Spleen (tissue), 11 donors: ENCODE data around the gene PRTN3. TPM values are rescaled to one million over a fixed set of nuclear protein-coding genes. Genes with fewer than 3 reads are reported as not detected.

ENCODE experiments used
- DNase-seq: peaks from one replicate; pipeline ENCODE4 v3.0.0-alpha.2; 2020
- H3K27ac ChIP-seq, 8 donors: fragments of 200-600 bp; sonication (generic) in 7 of 8; 1 replicate in 4 of 8; 2 replicates in 4 of 8; pipeline versions ENCODE4 v1.5.0 to v1.8.0; 2016 to 2021; ENCODE audit warnings: inconsistent platforms in 4 of 8, mild to moderate bottlenecking in 4 of 8, moderate library complexity in 1 of 8
- H3K27me3 ChIP-seq, 7 donors: fragments of 200-600 bp; sonication (generic) in 6 of 7; replicated peaks in 1 of 7; 1 replicate in 4 of 7; 2 replicates in 3 of 7; pipeline versions ENCODE4 v1.5.0 to v1.8.0; 2016 to 2021; ENCODE audit warnings: inconsistent platforms in 3 of 7, mild to moderate bottlenecking in 1 of 7
- H3K36me3 ChIP-seq, 6 donors: fragments of 200-600 bp; sonication (generic) in 5 of 6; 1 replicate in 4 of 6; 2 replicates in 2 of 6; pipeline versions ENCODE4 v1.5.0 to v1.8.0; 2016 to 2021; ENCODE audit warnings: inconsistent platforms in 2 of 6
- H3K4me1 ChIP-seq, 6 donors: fragments of 200-600 bp; sonication (generic) in 5 of 6; 1 replicate in 3 of 6; 2 replicates in 3 of 6; pipeline versions ENCODE4 v1.5.0 to v1.8.0; 2016 to 2021; ENCODE audit warnings: inconsistent platforms in 3 of 6
- H3K4me3 ChIP-seq, 8 donors: fragments of 200-600 bp; sonication (generic) in 7 of 8; 1 replicate in 4 of 8; 2 replicates in 4 of 8; pipeline versions ENCODE4 v1.5.0 to v1.8.0; 2016 to 2021; ENCODE audit warnings: inconsistent platforms in 4 of 8, mild to moderate bottlenecking in 4 of 8, moderate library complexity in 2 of 8
- H3K9me3 ChIP-seq, 8 donors: fragments of 200-600 bp; sonication (generic) in 7 of 8; 1 replicate in 4 of 8; 2 replicates in 4 of 8; pipeline versions ENCODE4 v1.5.0 to v1.8.0; 2016 to 2021; ENCODE audit warnings: inconsistent platforms in 4 of 8
- POLR2A ChIP-seq, 3 donors: fragments of 450-650 bp; IDR thresholded peaks; one replicate each; pipeline ENCODE4 v1.5.1; 2017; ENCODE audit warnings: antibody characterized with exemption in 3 of 3, mild to moderate bottlenecking in 1 of 3
- POLR2AphosphoS5 ChIP-seq, 3 donors: sonication (generic); formaldehyde crosslinking; IDR thresholded peaks; one replicate each; pipeline ENCODE4 v1.5.1; 2017; ENCODE audit warnings: antibody characterized with exemption in 3 of 3
- WGBS, 5 donors: extraction: QIAGEN DNeasy Blood & Tissue Kit in 3 of 5; methylation state at CpG; one replicate each; pipeline versions ENCODE4 v1.1.5 to v1.1.7; 2013 to 2018; 5-methylcytosine and 5-hydroxymethylcytosine counted together
- intact Hi-C: fragments of 100-400 bp; cut with DNase I; formaldehyde crosslinking; loops from one replicate; pipeline ENCODE4 v1.15.0; 2023; ENCODE audit warnings: low total_unique reads
- polyA plus RNA-seq, 3 donors: library from polyadenylated mRNA; stranded (reverse); fragments of 200-250 nt; gene quantifications; one replicate each; pipeline ENCODE4 v1.2.1, GENCODE V29; 2013
- total RNA-seq, 7 donors: library from RNA; depleted of rRNA in 3 of 7; stranded (reverse); fragments of >200 nt in 3 of 7; fragmentation: NEBNext Ultra II Directional in 4 of 7; extraction: Animal tissue kit (Norgen Biotek cat#: 25700) in 4 of 7; gene quantifications; one replicate each; pipeline versions ENCODE4 v1.1.0 to v1.2.1, GENCODE V29; 2016 to 2021
- TF ChIP-seq, protein P1 (sequence below), 11 experiments: fragments of 200-600 bp in 7 of 11; fragments of 450-650 bp in 4 of 11; sonication (generic) in 4 of 11; IDR thresholded peaks in 8 of 11; conservative IDR thresholded peaks in 3 of 11; 1 replicate in 7 of 11; 2 replicates in 4 of 11; pipeline versions ENCODE4 v1.4.0 to v1.8.0; 2016 to 2021; ENCODE audit warnings: antibody characterized with exemption in 11 of 11, inconsistent platforms in 4 of 11, mild to moderate bottlenecking in 1 of 11
- donor health status: healthy with polysubstance abuse.
- donor health status: DM: no; HTN: no; CAD: no; lungs with moderate emphysema.
- donor health status: DM: no; HTN: no; CAD: no.
- donor health status: Bipolar disorder and iron deficiency.
- donor health status: healthy.
- donor health status: DM: no; HTN: no; CAD: no.
- donor health status: DM: yes; HTN: yes; CAD: no.

The PRTN3 gene
- total and polyA plus RNA-seq, 10 donors, result 0.89 to 168 (median 7.9) TPM

DNA sequence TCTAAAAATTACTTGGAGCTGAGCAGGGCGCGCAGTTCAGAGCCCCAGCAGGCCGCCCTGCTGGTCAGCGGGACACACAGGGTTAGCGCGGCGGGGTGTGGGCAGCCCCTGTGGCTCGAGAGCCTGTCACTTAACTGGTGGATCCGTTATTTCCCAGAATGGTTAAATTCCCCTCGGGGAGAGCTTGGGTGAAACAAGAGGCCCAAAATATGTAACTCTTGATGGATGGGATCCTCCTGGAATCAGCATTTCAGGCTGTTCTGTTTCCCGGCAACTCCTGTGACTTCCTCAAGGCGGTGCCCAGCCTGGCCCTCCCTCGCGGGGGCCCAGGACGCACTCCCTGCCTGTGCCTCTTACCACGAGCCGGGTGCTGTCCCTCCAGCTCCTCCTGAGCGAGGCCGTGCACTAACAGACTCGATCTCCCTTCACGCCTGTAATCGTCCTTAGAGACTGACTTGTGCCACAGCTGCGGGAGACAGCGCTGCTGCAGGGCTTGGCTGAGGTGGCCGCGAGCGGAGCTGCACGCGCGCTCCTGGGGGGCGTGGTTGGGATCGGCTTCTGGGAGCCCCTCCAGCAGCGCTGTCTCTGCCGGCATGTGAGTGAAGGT, 33.9 kb upstream of the PRTN3 start:
- H3K27ac ChIP-seq, result peak overlapping the region in 1 of 8 donors; percentile 13
- 83 to 90% (median 85%) methylated on average over 30 to 34 of the region's 34 CpGs for WGBS, 5 donors
- no peaks in the 10 kb centered on the region for H3K9me3 ChIP-seq
- intact Hi-C loops, result no loop called here
- DNase-seq, result no peak
- no peak for TF ChIP-seq POLR2A (IDR thresholded peaks at IDR 0.05)
- peak; percentile 24 to 68 (median 44) for TF ChIP-seq POLR2AphosphoS5 (IDR thresholded peaks at IDR 0.05)
- peaks cover 17 to 78% (median 41%) of the 10 kb centered on the region in 6 donors for H3K4me1 ChIP-seq
- peaks cover 21 to 100% (median 92%) of the 10 kb centered on the region in 6 donors for H3K36me3 ChIP-seq
- H3K27me3 ChIP-seq, result no peaks in the 10 kb centered on the region
- H3K4me3 ChIP-seq, result no peak overlapping the region

DNA sequence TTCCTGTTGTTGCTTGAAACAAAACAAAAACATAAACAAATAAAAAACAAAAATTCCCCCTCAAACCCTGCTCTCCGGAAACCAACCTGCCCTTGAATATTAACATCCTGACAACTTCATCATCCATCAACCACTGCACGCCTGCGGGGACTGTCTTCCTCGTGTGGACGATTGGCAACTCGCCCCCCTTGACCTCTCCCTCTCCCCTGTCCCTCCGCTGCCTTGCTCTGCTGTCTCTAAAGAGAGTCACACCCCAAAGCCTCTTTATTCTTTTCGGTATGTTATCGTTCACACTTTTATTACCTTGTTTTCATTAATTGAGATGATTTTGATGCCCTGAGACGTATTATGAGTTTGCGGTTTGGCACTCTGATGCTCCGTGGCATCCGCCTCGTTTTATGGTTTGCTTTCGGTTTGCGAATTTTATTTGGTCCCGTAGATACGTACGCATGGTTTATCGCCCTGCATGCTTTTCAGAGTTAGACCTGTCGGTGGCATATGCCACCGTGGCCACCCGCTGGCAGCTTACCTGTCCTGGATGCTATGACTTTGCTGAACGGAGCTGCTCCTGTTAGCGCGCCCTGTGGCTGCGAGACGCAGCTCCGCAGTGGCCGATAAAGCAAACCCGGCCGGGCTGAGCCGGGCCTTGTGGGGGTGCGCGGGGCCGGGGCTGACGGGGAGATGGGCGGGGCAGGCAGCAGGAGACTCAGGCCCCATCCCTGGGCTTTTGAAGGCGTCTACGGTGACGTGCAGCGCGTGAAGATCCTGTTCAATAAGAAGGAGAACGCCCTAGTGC, 33.0 kb upstream of the PRTN3 start:
- intact Hi-C loops, result no loop called here
- Histone ChIP-seq H3K27ac (no peak overlapping the region), H3K4me3 (no peak overlapping the region), H3K9me3 (peaks cover 0 to 3% (median 0%) of the 10 kb centered on the region in 8 donors), H3K4me1 (peaks cover 10 to 69% (median 32%) of the 10 kb centered on the region in 6 donors), H3K27me3 (no peaks in the 10 kb centered on the region), H3K36me3 (peaks cover 21 to 100% (median 95%) of the 10 kb centered on the region in 6 donors)
- peak in 2 of 3 donors; percentile 19 to 56 for TF ChIP-seq POLR2AphosphoS5 (IDR thresholded peaks at IDR 0.05)
- no peak for TF ChIP-seq POLR2A (IDR thresholded peaks at IDR 0.05)
- DNase-seq, result no peak
- 87 to 93% (median 90%) methylated on average over 37 to 44 of the region's 44 CpGs for WGBS, 5 donors

DNA sequence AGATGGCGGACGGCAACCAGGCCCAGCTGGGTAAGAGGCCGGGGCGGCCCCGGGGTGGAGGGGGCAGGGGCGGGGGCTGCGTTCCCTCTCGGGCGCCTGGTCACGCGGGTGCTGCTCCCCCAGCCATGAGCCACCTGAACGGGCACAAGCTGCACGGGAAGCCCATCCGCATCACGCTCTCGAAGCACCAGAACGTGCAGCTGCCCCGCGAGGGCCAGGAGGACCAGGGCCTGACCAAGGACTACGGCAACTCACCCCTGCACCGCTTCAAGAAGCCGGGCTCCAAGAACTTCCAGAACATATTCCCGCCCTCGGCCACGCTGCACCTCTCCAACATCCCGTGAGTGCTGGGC, 32.4 kb upstream of the PRTN3 start:
- Histone ChIP-seq H3K9me3 (peaks cover 0 to 3% (median 0%) of the 10 kb centered on the region in 8 donors), H3K27ac (no peak overlapping the region), H3K4me1 (peaks cover 5 to 63% (median 27%) of the 10 kb centered on the region in 6 donors), H3K36me3 (peaks cover 21 to 100% (median 97%) of the 10 kb centered on the region in 6 donors), H3K4me3 (no peak overlapping the region), H3K27me3 (no peaks in the 10 kb centered on the region)
- intact Hi-C loops, result no loop called here
- DNase-seq, result no peak
- 88 to 96% (median 93%) methylated on average over 16 to 26 of the region's 26 CpGs for WGBS, 5 donors
- TF ChIP-seq POLR2AphosphoS5 (IDR thresholded peaks at IDR 0.05) (peak; percentile 38 to 74 (median 48)), POLR2A (IDR thresholded peaks at IDR 0.05) (no peak)
- TF ChIP-seq, protein P1, sequence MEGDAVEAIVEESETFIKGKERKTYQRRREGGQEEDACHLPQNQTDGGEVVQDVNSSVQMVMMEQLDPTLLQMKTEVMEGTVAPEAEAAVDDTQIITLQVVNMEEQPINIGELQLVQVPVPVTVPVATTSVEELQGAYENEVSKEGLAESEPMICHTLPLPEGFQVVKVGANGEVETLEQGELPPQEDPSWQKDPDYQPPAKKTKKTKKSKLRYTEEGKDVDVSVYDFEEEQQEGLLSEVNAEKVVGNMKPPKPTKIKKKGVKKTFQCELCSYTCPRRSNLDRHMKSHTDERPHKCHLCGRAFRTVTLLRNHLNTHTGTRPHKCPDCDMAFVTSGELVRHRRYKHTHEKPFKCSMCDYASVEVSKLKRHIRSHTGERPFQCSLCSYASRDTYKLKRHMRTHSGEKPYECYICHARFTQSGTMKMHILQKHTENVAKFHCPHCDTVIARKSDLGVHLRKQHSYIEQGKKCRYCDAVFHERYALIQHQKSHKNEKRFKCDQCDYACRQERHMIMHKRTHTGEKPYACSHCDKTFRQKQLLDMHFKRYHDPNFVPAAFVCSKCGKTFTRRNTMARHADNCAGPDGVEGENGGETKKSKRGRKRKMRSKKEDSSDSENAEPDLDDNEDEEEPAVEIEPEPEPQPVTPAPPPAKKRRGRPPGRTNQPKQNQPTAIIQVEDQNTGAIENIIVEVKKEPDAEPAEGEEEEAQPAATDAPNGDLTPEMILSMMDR (IDR thresholded peaks at IDR 0.05 in 8 of 11, conservative IDR thresholded peaks at IDR 0.05 in 3 of 11), result no peak

DNA sequence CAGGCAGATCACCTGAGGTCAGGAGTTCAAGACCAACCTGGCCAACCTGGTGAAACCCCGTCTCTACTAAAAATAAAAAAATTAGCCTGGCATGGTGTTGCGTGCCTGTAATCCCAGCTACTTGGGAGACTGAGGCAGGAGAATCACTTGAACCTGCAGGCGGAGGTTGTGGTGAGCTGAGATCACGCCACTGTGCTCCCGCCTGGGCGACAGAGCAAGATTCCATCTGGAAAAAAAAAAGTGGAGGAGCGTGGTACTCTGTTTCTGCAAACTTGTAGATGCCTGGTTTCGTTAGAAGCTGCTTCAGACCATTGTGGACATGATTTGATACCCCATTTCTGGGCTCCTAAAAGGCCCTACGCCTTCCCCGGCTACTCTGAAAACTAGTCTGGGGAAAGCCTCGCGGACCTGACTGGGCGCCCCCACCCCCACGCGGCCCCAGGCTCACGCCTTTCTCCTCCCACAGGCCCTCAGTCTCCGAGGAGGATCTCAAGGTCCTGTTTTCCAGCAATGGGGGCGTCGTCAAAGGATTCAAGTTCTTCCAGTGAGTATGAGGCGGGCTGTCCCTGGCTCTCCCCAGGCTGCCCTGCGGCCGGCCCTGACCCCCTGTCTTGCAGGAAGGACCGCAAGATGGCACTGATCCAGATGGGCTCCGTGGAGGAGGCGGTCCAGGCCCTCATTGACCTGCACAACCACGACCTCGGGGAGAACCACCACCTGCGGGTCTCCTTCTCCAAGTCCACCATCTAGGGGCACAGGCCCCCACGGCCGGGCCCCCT, 30.5 kb upstream of the PRTN3 start:
- DNase-seq, result no peak
- H3K27ac ChIP-seq, result no peak overlapping the region
- H3K4me3 ChIP-seq, result no peak overlapping the region
- H3K27me3 ChIP-seq, result no peaks in the 10 kb centered on the region
- TF ChIP-seq, protein P1 (IDR thresholded peaks at IDR 0.05 in 8 of 11, conservative IDR thresholded peaks at IDR 0.05 in 3 of 11), result no peak
- no peak for TF ChIP-seq POLR2A (IDR thresholded peaks at IDR 0.05)
- TF ChIP-seq POLR2AphosphoS5 (IDR thresholded peaks at IDR 0.05), result no peak
- peaks cover 0 to 3% (median 0%) of the 10 kb centered on the region in 8 donors for H3K9me3 ChIP-seq
- intact Hi-C loops, result no loop called here
- peaks cover 16 to 99% (median 81%) of the 10 kb centered on the region in 6 donors for H3K36me3 ChIP-seq
- WGBS, 5 donors, result 78 to 88% (median 83%) methylated on average over 26 to 30 of the region's 30 CpGs
- peaks cover 0 to 45% (median 12%) of the 10 kb centered on the region in 6 donors for H3K4me1 ChIP-seq
